ENCODE results near the gene SWT1.
"Not testable (repeated sequence)": the region's sequence is repeated elsewhere in the genome, so short reads cannot be mapped to it uniquely, and the experiment has no call there.

Gene SWT1

GRCh38 chr1:185252404-185252803, 95.4 kb downstream of the SWT1 start:
- not testable (repeated sequence) for DNase-seq

GRCh38 chr1:185255595-185255994, 98.6 kb downstream of the SWT1 start:
- not testable (repeated sequence) for DNase-seq

- DNase-seq = not testable (repeated sequence)
Measured at GRCh38 chr1:185257116-185257949, 100.4 kb downstream of the SWT1 start.

- no peak for DNase-seq
Measured at GRCh38 chr1:185257950-185258208, 100.9 kb downstream of the SWT1 start.

GRCh38 chr1:185258676-185259075, 101.7 kb downstream of the SWT1 start:
- no peak for DNase-seq

GRCh38 chr1:185260611-185261010, 103.6 kb downstream of the SWT1 start:
- no peak for DNase-seq

- no peak for DNase-seq
Measured at GRCh38 chr1:185262151-185262550, 105.2 kb downstream of the SWT1 start.

GRCh38 chr1:185263292-185263691, 106.3 kb downstream of the SWT1 start:
- DNase-seq = no peak

- no peak for DNase-seq
Measured at GRCh38 chr1:185263780-185264179, 106.8 kb downstream of the SWT1 start.

GRCh38 chr1:185265314-185265713, 108.3 kb downstream of the SWT1 start:
- DNase-seq = no peak

- DNase-seq = no peak
Measured at GRCh38 chr1:185267301-185267700, 110.3 kb downstream of the SWT1 start.

GRCh38 chr1:185267701-185268100, 110.7 kb downstream of the SWT1 start:
- DNase-seq = no peak

GRCh38 chr1:185268352-185268751, 111.4 kb downstream of the SWT1 start:
- DNase-seq = no peak

GRCh38 chr1:185271921-185272320, 115.0 kb downstream of the SWT1 start:
- no peak for DNase-seq

GRCh38 chr1:185279571-185279970, 122.6 kb downstream of the SWT1 start:
- DNase-seq = no peak

- DNase-seq = no peak
Measured at GRCh38 chr1:185280589-185280988, 123.6 kb downstream of the SWT1 start.

GRCh38 chr1:185281245-185281644, 124.3 kb downstream of the SWT1 start:
- DNase-seq = no peak

GRCh38 chr1:185284116-185284515, 127.1 kb downstream of the SWT1 start:
- DNase-seq = no peak

GRCh38 chr1:185284533-185285276, 127.7 kb downstream of the SWT1 start:
- DNase-seq = no peak

GRCh38 chr1:185287451-185287850, 130.5 kb downstream of the SWT1 start:
- DNase-seq = no peak

GRCh38 chr1:185288435-185288834, 131.5 kb downstream of the SWT1 start:
- no peak for DNase-seq

- DNase-seq = no peak
Measured at GRCh38 chr1:185289880-185290279, 132.9 kb downstream of the SWT1 start.

GRCh38 chr1:185291159-185291558, 134.2 kb downstream of the SWT1 start:
- DNase-seq = no peak

- no peak for DNase-seq
Measured at GRCh38 chr1:185291652-185292051, 134.7 kb downstream of the SWT1 start.

- no peak for DNase-seq
Measured at GRCh38 chr1:185292237-185292636, 135.3 kb downstream of the SWT1 start.

All from right forelimb (tissue), 1 donor.